Parathyroid adenoma (tissue), 2 donors: ENCODE measurements around the gene EEF1E1.
A peak's percentile ranks its signal among the peaks of the same experiment; 100 is the strongest.

ENCODE experiments used
- H2AFZ ChIP-seq: fragments of 300-600 bp; sonication (generic); one replicate; pipeline ENCODE4 v1.7.0; 2017; ENCODE audit warnings: antibody characterized with exemption, mild to moderate bottlenecking
- H3K27ac ChIP-seq: fragments of 300-600 bp; sonication (generic); one replicate; pipeline ENCODE4 v1.7.0; 2017
- H3K27me3 ChIP-seq: fragments of 300-600 bp; sonication (generic); one replicate; pipeline ENCODE4 v1.7.0; 2017; ENCODE audit warnings: low read length; ENCODE audit not compliant: control insufficient read depth, insufficient read depth
- H3K36me3 ChIP-seq: fragments of 300-600 bp; sonication (generic); one replicate; pipeline ENCODE4 v1.7.0; 2017; ENCODE audit warnings: low read length; ENCODE audit not compliant: control insufficient read depth, insufficient read depth
- H3K4me1 ChIP-seq: fragments of 300-600 bp; sonication (generic); one replicate; pipeline ENCODE4 v1.7.0; 2017; ENCODE audit warnings: control low read depth
- H3K4me2 ChIP-seq: fragments of 300-600 bp; sonication (generic); one replicate; pipeline ENCODE4 v1.7.0; 2017; ENCODE audit warnings: low read length
- H3K4me3 ChIP-seq: fragments of 300-600 bp; sonication (generic); one replicate; pipeline ENCODE4 v1.7.0; 2017; ENCODE audit warnings: low read depth, low read length
- H3K79me2 ChIP-seq: fragments of 300-600 bp; sonication (generic); one replicate; pipeline ENCODE4 v1.7.0; 2017; ENCODE audit warnings: control low read depth
- H3K9ac ChIP-seq: fragments of 300-600 bp; sonication (generic); one replicate; pipeline ENCODE4 v1.7.0; 2017; ENCODE audit warnings: mild to moderate bottlenecking
- H3K9me3 ChIP-seq: fragments of 300-600 bp; sonication (generic); one replicate; pipeline ENCODE4 v1.7.0; 2017; ENCODE audit warnings: low read length; ENCODE audit not compliant: control insufficient read depth
- TF ChIP-seq, protein P1 (sequence below): fragments of 300-600 bp; sonication (generic); IDR thresholded peaks from one replicate; pipeline ENCODE4 v1.7.0; 2017; ENCODE audit warnings: antibody characterized with exemption, mild to moderate bottlenecking
- donor health status: primary hyperparathyroidism.

The EEF1E1 gene

DNA sequence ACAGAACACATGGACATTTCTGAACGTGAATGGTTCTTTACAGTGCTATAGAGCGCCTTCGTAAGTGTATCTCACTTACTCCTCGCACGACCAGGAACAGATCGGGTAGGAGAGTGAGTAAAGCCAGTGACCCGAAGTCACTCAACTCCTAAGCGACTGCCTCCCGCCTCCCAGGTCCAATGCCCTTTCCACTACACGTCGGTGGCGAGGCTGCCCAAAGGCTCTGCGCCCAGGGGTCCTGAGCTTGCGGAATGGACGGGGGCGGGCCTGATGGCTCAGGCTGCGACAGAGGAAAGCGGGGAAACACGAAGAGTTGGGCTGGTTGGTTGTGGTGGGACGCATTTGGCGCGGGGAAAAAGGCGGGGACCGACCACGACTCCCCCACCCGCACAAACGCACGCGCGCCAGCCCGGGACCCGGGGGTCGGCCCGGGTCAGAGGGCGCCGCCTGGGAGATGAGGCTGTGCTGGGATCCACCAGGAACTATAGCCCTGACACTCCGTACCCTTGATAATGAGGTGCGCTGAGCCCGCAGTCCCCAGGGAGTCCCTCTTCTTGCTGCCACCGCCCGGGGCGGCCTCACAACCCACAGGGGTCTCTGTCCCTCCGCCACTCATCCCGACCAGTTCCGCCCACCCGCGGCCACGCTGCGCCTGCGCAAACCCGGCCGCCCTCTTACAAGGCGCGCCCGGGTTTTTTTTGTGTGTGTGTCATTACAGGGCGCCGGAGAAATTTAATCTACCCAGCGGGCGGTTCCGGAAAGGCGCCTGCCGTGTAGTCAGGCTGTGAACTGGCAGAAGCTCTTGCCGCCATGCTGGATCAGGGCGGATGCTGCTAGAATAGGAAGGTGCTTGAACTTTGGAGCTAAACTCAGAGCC is 38.3 kb downstream of the EEF1E1 start, which contains the start of gene BLOC1S5:
Gene BLOC1S5, minus strand, starts transcription at position 629 of the 877 bp plus-strand sequence. Its CDS starts 13 bp downstream, at position 616.
- Histone ChIP-seq H3K27ac (peak within 1 kb of the TSS; percentile 84), H3K4me3 (peak within 1 kb of the TSS; percentile 87), H3K9ac (peak within 1 kb of the TSS; percentile 61), H2AFZ (peak within 1 kb of the TSS; percentile 98), H3K9me3 (no peaks in the 10 kb centered on the region), H3K4me2 (peak within 1 kb of the TSS; percentile 87), H3K79me2 (no peaks in the 10 kb centered on the region), H3K4me1 (no peaks in the 10 kb centered on the region), H3K36me3 (no peaks in the 10 kb centered on the region), H3K27me3 (no peaks in the 10 kb centered on the region)
- TF ChIP-seq, protein P1, sequence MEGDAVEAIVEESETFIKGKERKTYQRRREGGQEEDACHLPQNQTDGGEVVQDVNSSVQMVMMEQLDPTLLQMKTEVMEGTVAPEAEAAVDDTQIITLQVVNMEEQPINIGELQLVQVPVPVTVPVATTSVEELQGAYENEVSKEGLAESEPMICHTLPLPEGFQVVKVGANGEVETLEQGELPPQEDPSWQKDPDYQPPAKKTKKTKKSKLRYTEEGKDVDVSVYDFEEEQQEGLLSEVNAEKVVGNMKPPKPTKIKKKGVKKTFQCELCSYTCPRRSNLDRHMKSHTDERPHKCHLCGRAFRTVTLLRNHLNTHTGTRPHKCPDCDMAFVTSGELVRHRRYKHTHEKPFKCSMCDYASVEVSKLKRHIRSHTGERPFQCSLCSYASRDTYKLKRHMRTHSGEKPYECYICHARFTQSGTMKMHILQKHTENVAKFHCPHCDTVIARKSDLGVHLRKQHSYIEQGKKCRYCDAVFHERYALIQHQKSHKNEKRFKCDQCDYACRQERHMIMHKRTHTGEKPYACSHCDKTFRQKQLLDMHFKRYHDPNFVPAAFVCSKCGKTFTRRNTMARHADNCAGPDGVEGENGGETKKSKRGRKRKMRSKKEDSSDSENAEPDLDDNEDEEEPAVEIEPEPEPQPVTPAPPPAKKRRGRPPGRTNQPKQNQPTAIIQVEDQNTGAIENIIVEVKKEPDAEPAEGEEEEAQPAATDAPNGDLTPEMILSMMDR = peak; percentile 11

DNA sequence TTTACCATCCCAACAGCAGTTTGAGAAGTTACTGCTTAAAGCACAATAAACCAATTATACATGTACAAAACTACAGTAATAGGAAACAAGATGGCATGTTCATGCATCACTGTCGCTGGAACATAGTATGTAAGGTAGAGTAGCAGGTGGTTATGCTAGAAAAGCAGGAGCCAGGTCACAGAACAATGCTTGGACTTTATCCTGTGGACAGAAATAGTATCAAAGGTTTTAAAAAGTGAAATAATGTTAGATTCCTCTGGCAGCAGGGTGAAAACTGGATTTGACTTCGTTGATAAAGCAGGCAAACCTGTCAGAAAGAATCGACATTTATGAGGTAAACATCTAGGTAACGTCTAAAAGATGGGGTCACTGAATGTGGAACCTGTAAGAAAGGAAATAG is 40.6 kb downstream of the EEF1E1 start:
- Histone ChIP-seq H3K27me3 (no peaks in the 10 kb centered on the region), H3K9me3 (no peaks in the 10 kb centered on the region), H3K4me3 (no peak overlapping the region), H3K79me2 (peaks cover 2% of the 10 kb centered on the region), H3K4me2 (no peak overlapping the region), H3K4me1 (no peaks in the 10 kb centered on the region), H3K36me3 (no peaks in the 10 kb centered on the region), H2AFZ (no peak overlapping the region), H3K9ac (no peak overlapping the region), H3K27ac (no peak overlapping the region)
- TF ChIP-seq, protein P1 = no peak

DNA sequence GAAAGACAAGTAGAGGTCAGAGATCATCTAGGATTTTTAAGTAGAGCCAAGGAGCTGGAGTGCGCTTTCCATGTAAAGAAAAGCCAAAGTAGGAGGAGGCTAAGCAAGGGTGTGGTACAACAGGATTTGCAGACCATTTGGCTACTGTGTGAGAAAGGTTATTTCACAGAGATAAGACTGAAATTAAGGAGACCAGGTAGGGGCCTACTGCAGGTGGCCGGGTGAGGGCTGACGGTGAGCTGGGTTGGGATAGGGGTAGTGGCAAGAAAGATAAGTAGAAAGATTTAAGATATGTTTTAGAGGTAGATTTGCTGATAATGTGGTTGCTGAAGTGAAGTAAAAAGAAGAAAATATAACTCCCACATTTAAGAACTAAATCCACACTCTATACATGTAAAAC is 42.0 kb downstream of the EEF1E1 start:
- H3K79me2 ChIP-seq = peaks cover 11% of the 10 kb centered on the region
- no peak overlapping the region for H3K27ac ChIP-seq
- no peak overlapping the region for H3K4me3 ChIP-seq
- no peaks in the 10 kb centered on the region for H3K36me3 ChIP-seq
- TF ChIP-seq, protein P1 = no peak
- no peak overlapping the region for H2AFZ ChIP-seq
- no peak overlapping the region for H3K9ac ChIP-seq
- H3K9me3 ChIP-seq = no peaks in the 10 kb centered on the region
- H3K4me1 ChIP-seq = no peaks in the 10 kb centered on the region
- H3K4me2 ChIP-seq = no peak overlapping the region
- H3K27me3 ChIP-seq = no peaks in the 10 kb centered on the region

DNA sequence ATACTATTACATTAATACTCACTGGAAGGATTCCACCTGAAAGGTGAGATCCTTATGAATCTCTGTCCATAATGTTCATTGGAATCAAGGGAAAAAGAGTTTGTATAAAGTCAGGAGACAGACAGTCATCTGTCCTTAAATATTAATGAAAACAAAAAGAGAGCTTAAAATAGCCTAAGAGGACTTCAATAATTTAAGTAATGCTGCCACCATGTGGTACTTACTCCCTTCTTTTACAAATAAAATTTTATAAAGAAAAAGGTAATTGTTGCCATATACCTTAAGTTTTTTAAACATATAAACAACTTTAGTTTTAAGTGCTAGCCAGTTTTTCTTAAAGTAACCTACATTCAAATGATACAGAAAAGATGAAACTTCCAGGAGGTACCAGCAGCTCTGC is 43.2 kb downstream of the EEF1E1 start:
- Histone ChIP-seq H2AFZ (no peak overlapping the region), H3K36me3 (no peaks in the 10 kb centered on the region), H3K27ac (no peak overlapping the region), H3K79me2 (peaks cover 13% of the 10 kb centered on the region), H3K9ac (no peak overlapping the region), H3K27me3 (no peaks in the 10 kb centered on the region), H3K4me1 (no peaks in the 10 kb centered on the region), H3K4me2 (no peak overlapping the region), H3K4me3 (no peak overlapping the region), H3K9me3 (no peaks in the 10 kb centered on the region)
- TF ChIP-seq, protein P1 = no peak
